NB4 (cell line): ENCODE data around the gene TMEM184B.

Source experiments
- CTCF ChIP-seq: IDR thresholded peaks from one replicate; pipeline ENCODE4 v1.5.1; 2012; ENCODE audit warnings: low read depth, low read length
- TF ChIP-seq, protein P1 (sequence below): IDR thresholded peaks from 2 replicates; pipeline ENCODE4 v1.6.1; 2011; ENCODE audit warnings: low read depth, low read length

- TF ChIP-seq CTCF, result no peak
- TF ChIP-seq, protein P1, sequence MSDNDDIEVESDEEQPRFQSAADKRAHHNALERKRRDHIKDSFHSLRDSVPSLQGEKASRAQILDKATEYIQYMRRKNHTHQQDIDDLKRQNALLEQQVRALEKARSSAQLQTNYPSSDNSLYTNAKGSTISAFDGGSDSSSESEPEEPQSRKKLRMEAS, result no peak
Observed at GRCh38 chr22:38192475-38192863, 80.3 kb downstream of the TMEM184B start.
